Measurements from ENCODE around the gene C10orf90. TPM values are rescaled to one million over a fixed set of nuclear protein-coding genes. Genes with fewer than 3 reads are reported as not detected.

Gene C10orf90
- total RNA-seq, 3 donors from 2014 or later (not counting 1 experiment from before 2014, with no cell fraction given), result not detected

DNA sequence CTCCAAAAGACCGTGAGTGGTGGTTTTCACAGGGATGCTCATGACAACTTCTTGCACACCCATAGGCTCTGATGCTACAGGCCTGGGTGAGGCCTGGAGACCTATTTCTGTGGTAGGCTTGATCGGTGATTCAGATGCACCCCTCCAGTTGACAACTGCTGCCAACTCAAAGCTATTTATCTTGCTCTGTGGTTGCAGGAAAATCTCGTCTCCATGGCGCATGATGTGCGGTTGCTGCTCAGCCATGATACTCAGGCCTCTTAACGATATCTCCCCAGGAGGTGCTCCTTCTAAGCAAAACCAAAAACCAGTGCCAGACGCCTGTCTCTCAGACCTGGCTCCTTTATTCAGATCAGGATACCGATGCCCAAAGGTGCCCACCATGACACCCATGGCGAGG is 31.4 kb downstream of the C10orf90 start:
- no peaks in the 10 kb centered on the region for H3K36me3 Mint-ChIP-seq
- Histone ChIP-seq H3K27ac (ENCODE audit: low read length) (no peak overlapping the region), H3K27me3 (ENCODE audit: control insufficient read depth, insufficient read depth, low read length) (no peaks in the 10 kb centered on the region), H3K36me3 (ENCODE audit: control insufficient read depth, insufficient read depth, low read length) (no peaks in the 10 kb centered on the region), H3K4me1 (ENCODE audit: control insufficient read depth, insufficient read depth, low read length) (no peaks in the 10 kb centered on the region), H3K9me3 (ENCODE audit: control insufficient read depth, insufficient read depth, low read length) (no peaks in the 10 kb centered on the region), H3K4me3 (ENCODE audit: low read length) (no peak overlapping the region)
- peaks cover 0 to 5% of the 10 kb centered on the region in 2 donors for H3K4me1 Mint-ChIP-seq
- DNase-seq (no peak), ATAC-seq (no peak)
- H3K9me3 Mint-ChIP-seq, result no peaks in the 10 kb centered on the region
- peaks cover 0 to 5% of the 10 kb centered on the region in 2 donors for H3K27me3 Mint-ChIP-seq (ENCODE audit: low read depth in 2 of 2)
- intact Hi-C loops (cut with micrococcal nuclease), result no loop called here
- H3K4me3 Mint-ChIP-seq, result no peak overlapping the region
- WGBS (ENCODE audit: insufficient coverage), result 89% methylated on average over 9 of the region's 9 CpGs
- no peak for TF ChIP-seq CTCF (IDR thresholded peaks at IDR 0.05)
- no peak overlapping the region for H3K27ac Mint-ChIP-seq

DNA sequence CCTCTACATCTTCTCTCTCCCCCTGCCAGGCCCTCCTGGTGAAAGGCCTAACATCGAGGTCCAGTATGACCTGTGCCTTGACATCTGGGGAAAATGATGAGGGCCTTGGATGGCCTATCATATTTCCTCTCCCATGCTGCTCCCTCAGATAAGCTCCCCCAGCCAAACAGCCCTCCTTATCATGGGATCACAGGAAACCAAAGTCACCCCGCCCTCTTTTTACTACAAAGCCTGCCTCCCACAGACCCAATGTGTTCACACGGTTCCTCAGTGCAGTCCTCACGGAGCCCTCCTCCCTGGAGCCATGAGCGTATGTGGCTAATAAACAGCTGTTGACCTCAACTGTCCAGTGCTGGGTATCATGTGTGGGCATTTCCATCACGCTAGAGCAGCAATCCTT is 32.0 kb downstream of the C10orf90 start:
- peaks cover 0 to 2% of the 10 kb centered on the region in 2 donors for H3K27me3 Mint-ChIP-seq (ENCODE audit: low read depth in 2 of 2)
- no peaks in the 10 kb centered on the region for H3K4me1 ChIP-seq (ENCODE audit: control insufficient read depth, insufficient read depth, low read length)
- H3K4me3 Mint-ChIP-seq, result no peak overlapping the region
- ATAC-seq (no peak), DNase-seq (no peak)
- no peaks in the 10 kb centered on the region for H3K9me3 ChIP-seq (ENCODE audit: control insufficient read depth, insufficient read depth, low read length)
- H3K4me1 Mint-ChIP-seq, result peaks cover 0 to 5% of the 10 kb centered on the region in 2 donors
- no peaks in the 10 kb centered on the region for H3K27me3 ChIP-seq (ENCODE audit: control insufficient read depth, insufficient read depth, low read length)
- no peaks in the 10 kb centered on the region for H3K9me3 Mint-ChIP-seq
- no peak for TF ChIP-seq CTCF (IDR thresholded peaks at IDR 0.05)
- H3K4me3 ChIP-seq (ENCODE audit: low read length), result no peak overlapping the region
- H3K27ac Mint-ChIP-seq, result no peak overlapping the region
- no peak overlapping the region for H3K27ac ChIP-seq (ENCODE audit: low read length)
- intact Hi-C loops (cut with micrococcal nuclease), result no loop called here
- no peaks in the 10 kb centered on the region for H3K36me3 Mint-ChIP-seq
- H3K36me3 ChIP-seq (ENCODE audit: control insufficient read depth, insufficient read depth, low read length), result no peaks in the 10 kb centered on the region
- WGBS (ENCODE audit: insufficient coverage), result 53% methylated on average over 6 of the region's 6 CpGs

- Histone ChIP-seq H3K27me3 (ENCODE audit: control insufficient read depth, insufficient read depth, low read length) (no peaks in the 10 kb centered on the region), H3K4me3 (ENCODE audit: low read length) (no peak overlapping the region), H3K36me3 (ENCODE audit: control insufficient read depth, insufficient read depth, low read length) (no peaks in the 10 kb centered on the region), H3K27ac (ENCODE audit: low read length) (no peak overlapping the region), H3K4me1 (ENCODE audit: control insufficient read depth, insufficient read depth, low read length) (no peaks in the 10 kb centered on the region), H3K9me3 (ENCODE audit: control insufficient read depth, insufficient read depth, low read length) (no peaks in the 10 kb centered on the region)
- intact Hi-C loops (cut with micrococcal nuclease), result no loop called here
- Mint-ChIP-seq H3K9me3 (no peaks in the 10 kb centered on the region), H3K4me3 (no peak overlapping the region), H3K36me3 (no peaks in the 10 kb centered on the region), H3K4me1 (peaks cover 0 to 5% of the 10 kb centered on the region in 2 donors), H3K27ac (no peak overlapping the region), H3K27me3 (ENCODE audit: low read depth in 2 of 2) (peaks cover 0 to 1% of the 10 kb centered on the region in 2 donors)
- no peak for DNase-seq
- WGBS (ENCODE audit: insufficient coverage), result 87% methylated on average over 5 of the region's 5 CpGs
- ATAC-seq, result no peak
- TF ChIP-seq CTCF (IDR thresholded peaks at IDR 0.05), result no peak
These were observed 33.0 kb downstream of the C10orf90 start for GRCh38 chr10:126637501-126637900.

DNA sequence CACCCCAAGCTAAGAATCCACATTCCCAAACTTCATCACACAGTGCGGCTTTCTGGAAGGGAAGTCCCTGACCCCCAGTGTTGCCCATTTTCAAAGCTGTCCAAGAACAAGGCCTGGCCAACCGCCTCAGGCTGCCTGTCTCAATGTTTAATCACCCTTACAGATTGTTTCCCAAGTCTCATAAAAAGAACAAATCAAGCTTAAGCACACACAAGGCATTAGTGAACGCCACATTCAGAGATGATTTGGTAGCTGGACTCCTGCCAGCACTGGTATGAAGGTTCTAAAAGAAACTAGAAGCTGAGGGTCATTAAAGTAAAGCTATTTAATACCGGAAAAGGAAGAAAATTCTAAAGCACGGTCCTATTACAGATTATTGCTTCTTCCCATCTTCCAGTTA is 35.6 kb downstream of the C10orf90 start:
- Mint-ChIP-seq H3K9me3 (no peaks in the 10 kb centered on the region), H3K27ac (no peak overlapping the region), H3K36me3 (no peaks in the 10 kb centered on the region), H3K27me3 (ENCODE audit: low read depth in 2 of 2) (peaks cover 0 to 6% of the 10 kb centered on the region in 2 donors), H3K4me1 (peaks cover 0 to 5% of the 10 kb centered on the region in 2 donors), H3K4me3 (no peak overlapping the region)
- no peak overlapping the region for H3K27ac ChIP-seq (ENCODE audit: low read length)
- H3K4me3 ChIP-seq (ENCODE audit: low read length), result no peak overlapping the region
- WGBS (ENCODE audit: insufficient coverage), result 88% methylated on average over 4 of the region's 5 CpGs
- no peaks in the 10 kb centered on the region for H3K4me1 ChIP-seq (ENCODE audit: control insufficient read depth, insufficient read depth, low read length)
- no peaks in the 10 kb centered on the region for H3K9me3 ChIP-seq (ENCODE audit: control insufficient read depth, insufficient read depth, low read length)
- no peaks in the 10 kb centered on the region for H3K27me3 ChIP-seq (ENCODE audit: control insufficient read depth, insufficient read depth, low read length)
- intact Hi-C loops (cut with micrococcal nuclease), result no loop called here
- no peak for DNase-seq
- H3K36me3 ChIP-seq (ENCODE audit: control insufficient read depth, insufficient read depth, low read length), result no peaks in the 10 kb centered on the region
- no peak for ATAC-seq
- TF ChIP-seq CTCF (IDR thresholded peaks at IDR 0.05), result no peak

Data from natural killer cell (primary cell).